OCI-LY7 (cell line): ENCODE measurements around the gene LCOR. TPM values are rescaled to one million over a fixed set of nuclear protein-coding genes. Genes with fewer than 3 reads are reported as not detected.

Experiments
- BruUV-seq: library from RNA; stranded (reverse); fragments of 400-500 nt; replicated peaks from 2 replicates; lab custom pipeline; 2021; lab: Mats Ljungman, UMichigan
- CTCF ChIA-PET: fragments of 300-600 bp; sonication (Branson Sonifier 250); formaldehyde crosslinking; loops from one replicate; lab custom pipeline; 2022; ENCODE audit warnings: antibody characterized with exemption; ENCODE audit not compliant: unreplicated experiment; lab: Charles Lee
- POLR2A ChIA-PET: fragments of 300-600 bp; sonication (Branson Sonifier 250); formaldehyde crosslinking; loops from one replicate; lab custom pipeline; 2022; ENCODE audit warnings: antibody characterized with exemption; lab: Charles Lee
- DNase-seq: peaks from one replicate; pipeline ENCODE4 v3.0.0-alpha.2; 2015; ENCODE audit warnings: low spot score
- H2AFZ ChIP-seq: fragments of 200-600 bp; sonication (generic), shearing (Covaris generic); 2 replicates; pipeline ENCODE4 v1.6.1; 2014; ENCODE audit warnings: mild to moderate bottlenecking, antibody characterized with exemption, low read length, moderate library complexity
- H3K27ac ChIP-seq: fragments of 200-600 bp; sonication (generic); 2 replicates; pipeline ENCODE4 v1.5.1; 2014; ENCODE audit warnings: mixed run types, low read depth, mild to moderate bottlenecking, moderate library complexity, low read length, inconsistent platforms; ENCODE audit not compliant: poor library complexity, severe bottlenecking
- H3K36me3 ChIP-seq: fragments of 200-600 bp; sonication (generic); 2 replicates; pipeline ENCODE4 v1.6.1; 2014; ENCODE audit warnings: mild to moderate bottlenecking, antibody characterized with exemption, low read length, moderate library complexity, mixed read lengths; ENCODE audit not compliant: insufficient read depth
- H3K4me1 ChIP-seq: fragments of 200-600 bp; sonication (generic); 2 replicates; pipeline ENCODE4 v1.5.1; 2014; ENCODE audit warnings: mild to moderate bottlenecking, low read length; ENCODE audit not compliant: insufficient read depth, poor library complexity, severe bottlenecking
- H3K4me2 ChIP-seq: fragments of 200-600 bp; sonication (generic); 2 replicates; pipeline ENCODE4 v1.6.1; 2014; ENCODE audit warnings: mild to moderate bottlenecking, low read length
- H3K4me3 ChIP-seq: fragments of 200-600 bp; sonication (generic); 2 replicates; pipeline ENCODE4 v1.5.1; 2014; ENCODE audit warnings: mild to moderate bottlenecking, low read depth, low read length; ENCODE audit not compliant: poor library complexity, severe bottlenecking
- H3K79me2 ChIP-seq: fragments of 200-600 bp; sonication (generic); 2 replicates; pipeline ENCODE4 v1.6.1; 2016; ENCODE audit warnings: low read depth, mild to moderate bottlenecking, low read length, moderate library complexity, mixed read lengths; ENCODE audit not compliant: insufficient read depth
- H3K9me2 ChIP-seq: fragments of 200-600 bp; sonication (generic); 2 replicates; pipeline ENCODE4 v1.6.1; 2016; ENCODE audit warnings: mild to moderate bottlenecking, low read length, mixed read lengths; ENCODE audit not compliant: insufficient read depth
- H3K9me3 ChIP-seq: fragments of 200-600 bp; sonication (generic); 2 replicates; pipeline ENCODE4 v1.6.1; 2014; ENCODE audit warnings: mild to moderate bottlenecking, mixed run types, low read length, mixed read lengths
- H4K20me1 ChIP-seq: fragments of 200-600 bp; sonication (generic); 2 replicates; pipeline ENCODE4 v1.6.1; 2014; ENCODE audit warnings: mild to moderate bottlenecking, antibody characterized with exemption, low read length, moderate library complexity, mixed read lengths; ENCODE audit not compliant: insufficient read depth
- EZH2phosphoT487 ChIP-seq: fragments of 200-600 bp; sonication (generic); IDR thresholded peaks from 2 replicates; pipeline ENCODE4 v1.6.1; 2018; ENCODE audit warnings: low read depth, borderline replicate concordance, mild to moderate bottlenecking, mixed run types, antibody characterized with exemption, low read length, moderate library complexity, mixed read lengths
- intact Hi-C: fragments of 100-400 bp; cut with micrococcal nuclease; formaldehyde crosslinking; loops from one replicate; pipeline ENCODE4 v1.10.0; 2022; ENCODE audit not compliant: unreplicated experiment
- total RNA-seq, 2 experiments: library from RNA; depleted of rRNA in 1 of 2; stranded (reverse); fragments of >200 nt in 1 of 2; shearing (Covaris generic) in 1 of 2; gene quantifications; 2 replicates each; pipeline ENCODE4 v1.2.3, GENCODE V29; 2014 to 2022
- TF ChIP-seq, protein P1 (sequence below): fragments of 200-600 bp; sonication (generic); conservative IDR thresholded peaks from 2 replicates; pipeline ENCODE4 v1.5.1; 2014; ENCODE audit warnings: mild to moderate bottlenecking, antibody characterized with exemption, low read length, moderate library complexity, mixed read lengths

The LCOR gene
- total RNA-seq, 2 experiments from 2014 or later, result 17.1 to 58.4 TPM

DNA sequence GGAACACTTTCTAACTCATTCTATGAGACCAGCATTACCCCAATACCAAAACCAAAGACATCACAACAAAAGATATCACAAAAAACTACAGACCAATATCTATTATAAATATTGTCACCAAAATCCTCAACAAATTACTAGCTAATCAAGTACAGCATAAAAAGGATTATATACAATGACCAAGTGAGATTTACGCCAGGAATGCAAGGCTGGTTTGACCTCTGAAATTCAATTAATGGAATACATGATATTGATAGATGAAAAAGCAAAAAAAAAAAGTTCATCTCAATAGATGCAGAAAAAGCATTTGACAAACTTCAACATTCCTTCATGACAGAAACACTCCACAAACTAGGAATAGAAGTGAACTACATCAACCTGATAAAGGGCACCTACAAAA lies 175.3 kb downstream of the LCOR start:
- Histone ChIP-seq H3K9me3 (peaks cover 17% of the 10 kb centered on the region; the same call in 1 of the 2 replicates), H3K9me2 (no peaks in the 10 kb centered on the region), H3K36me3 (no peaks in the 10 kb centered on the region), H3K79me2 (no peaks in the 10 kb centered on the region), H2AFZ (no peak overlapping the region), H4K20me1 (no peaks in the 10 kb centered on the region), H3K4me3 (no peak overlapping the region), H3K4me2 (no peak overlapping the region), H3K27ac (no peak overlapping the region), H3K4me1 (no peaks in the 10 kb centered on the region)
- ChIA-PET CTCF (no interaction called here), POLR2A (no interaction called here)
- BruUV-seq, result no TSS peak
- no peak for DNase-seq
- TF ChIP-seq EZH2phosphoT487, result no peak
- TF ChIP-seq, protein P1, sequence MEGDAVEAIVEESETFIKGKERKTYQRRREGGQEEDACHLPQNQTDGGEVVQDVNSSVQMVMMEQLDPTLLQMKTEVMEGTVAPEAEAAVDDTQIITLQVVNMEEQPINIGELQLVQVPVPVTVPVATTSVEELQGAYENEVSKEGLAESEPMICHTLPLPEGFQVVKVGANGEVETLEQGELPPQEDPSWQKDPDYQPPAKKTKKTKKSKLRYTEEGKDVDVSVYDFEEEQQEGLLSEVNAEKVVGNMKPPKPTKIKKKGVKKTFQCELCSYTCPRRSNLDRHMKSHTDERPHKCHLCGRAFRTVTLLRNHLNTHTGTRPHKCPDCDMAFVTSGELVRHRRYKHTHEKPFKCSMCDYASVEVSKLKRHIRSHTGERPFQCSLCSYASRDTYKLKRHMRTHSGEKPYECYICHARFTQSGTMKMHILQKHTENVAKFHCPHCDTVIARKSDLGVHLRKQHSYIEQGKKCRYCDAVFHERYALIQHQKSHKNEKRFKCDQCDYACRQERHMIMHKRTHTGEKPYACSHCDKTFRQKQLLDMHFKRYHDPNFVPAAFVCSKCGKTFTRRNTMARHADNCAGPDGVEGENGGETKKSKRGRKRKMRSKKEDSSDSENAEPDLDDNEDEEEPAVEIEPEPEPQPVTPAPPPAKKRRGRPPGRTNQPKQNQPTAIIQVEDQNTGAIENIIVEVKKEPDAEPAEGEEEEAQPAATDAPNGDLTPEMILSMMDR, result no peak
- intact Hi-C loops, result no loop called here

DNA sequence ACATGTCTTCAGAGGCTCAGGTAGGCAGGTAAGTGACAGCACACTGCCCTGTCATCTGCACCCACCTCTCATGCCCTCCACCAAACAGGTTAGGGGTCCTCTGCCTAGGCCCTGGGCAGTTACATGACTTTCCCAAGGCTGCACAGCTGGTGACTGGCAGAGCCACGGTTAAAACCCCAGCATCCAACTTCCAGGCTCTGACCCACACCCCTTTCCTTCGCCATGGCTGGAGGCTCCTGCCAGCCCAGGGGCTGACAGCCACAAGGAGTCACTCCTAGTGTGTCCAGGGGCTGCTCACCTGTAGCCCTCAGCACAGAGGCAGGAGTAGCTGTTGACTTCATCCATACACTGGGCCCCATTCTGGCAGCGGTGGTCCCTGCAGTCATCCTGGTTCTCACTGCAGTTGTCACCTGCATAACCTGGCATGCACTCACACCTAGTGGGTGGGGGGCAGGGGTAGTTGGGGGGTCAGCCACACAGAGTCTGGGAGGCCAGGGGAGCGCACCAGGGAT lies 178.7 kb downstream of the LCOR start:
- H3K4me2 ChIP-seq, result no peak overlapping the region
- no peaks in the 10 kb centered on the region for H3K4me1 ChIP-seq
- H3K9me2 ChIP-seq, result no peaks in the 10 kb centered on the region
- peaks cover 17% of the 10 kb centered on the region; the same call in 1 of the 2 replicates for H3K9me3 ChIP-seq
- no peaks in the 10 kb centered on the region for H3K36me3 ChIP-seq
- H3K79me2 ChIP-seq, result no peaks in the 10 kb centered on the region
- no peak overlapping the region for H3K27ac ChIP-seq
- ChIA-PET CTCF (no interaction called here), POLR2A (interaction anchor here (0.5 kb wide), 1 partner anchor 445 kb away, joined by 3 read pairs; no protein-coding TSS in a partner anchor)
- H2AFZ ChIP-seq, result no peak overlapping the region
- intact Hi-C loops, result no loop called here
- no TSS peak for BruUV-seq
- H3K4me3 ChIP-seq, result no peak overlapping the region
- no peak for DNase-seq
- TF ChIP-seq EZH2phosphoT487, result no peak
- TF ChIP-seq, protein P1, result no peak
- H4K20me1 ChIP-seq, result no peaks in the 10 kb centered on the region

DNA sequence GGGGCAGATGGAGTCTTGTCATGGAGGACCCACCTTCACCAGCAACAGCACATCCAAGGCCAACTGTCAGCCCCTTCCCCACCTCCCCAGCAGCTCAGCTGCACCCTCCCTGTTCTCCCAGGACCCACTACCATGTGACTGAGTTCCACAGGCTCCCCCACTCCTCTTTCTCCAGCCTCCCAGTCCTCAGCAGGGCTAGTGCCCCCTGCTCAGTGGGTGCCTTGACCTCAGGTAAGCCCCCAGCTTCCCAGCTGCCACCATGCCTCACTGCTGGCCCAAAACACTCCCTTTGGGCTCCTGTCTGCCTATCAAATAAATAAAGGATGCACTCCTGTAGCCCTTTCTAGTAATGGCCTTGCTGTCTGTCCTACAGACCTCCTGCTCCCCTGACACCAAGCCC lies 179.3 kb downstream of the LCOR start:
- ChIA-PET CTCF (no interaction called here), POLR2A (no interaction called here)
- BruUV-seq, result no TSS peak

More for the DNA sequence above, 179.3 kb downstream of the LCOR start:
- Histone ChIP-seq H2AFZ (no peak overlapping the region), H3K36me3 (no peaks in the 10 kb centered on the region), H3K27ac (no peak overlapping the region), H3K4me1 (peaks cover 2% of the 10 kb centered on the region), H3K4me2 (no peak overlapping the region), H3K4me3 (no peak overlapping the region), H4K20me1 (no peaks in the 10 kb centered on the region), H3K79me2 (no peaks in the 10 kb centered on the region), H3K9me2 (no peaks in the 10 kb centered on the region), H3K9me3 (peaks cover 17% of the 10 kb centered on the region; the same call in 1 of the 2 replicates)
- DNase-seq, result no peak
- TF ChIP-seq, protein P1, result no peak
- no peak for TF ChIP-seq EZH2phosphoT487
- intact Hi-C loops, result no loop called here
